Esophagus muscularis mucosa (tissue), 3 donors: ENCODE measurements around the gene TMEM140.

ENCODE experiments used
- POLR2A ChIP-seq: fragments of 450-650 bp; IDR thresholded peaks from one replicate; pipeline ENCODE4 v1.6.1; 2017; ENCODE audit warnings: antibody characterized with exemption, moderate library complexity, mild to moderate bottlenecking, low read depth
- TF ChIP-seq, protein P1 (sequence below), 3 experiments: fragments of 200-600 bp in 2 of 3; fragments of 450-650 bp in 1 of 3; sonication (generic) in 2 of 3; IDR thresholded peaks; one replicate each; pipeline ENCODE4 v1.5.1; 2017 to 2019; ENCODE audit warnings: antibody characterized with exemption in 3 of 3, mild to moderate bottlenecking in 2 of 3, moderate library complexity in 1 of 3

DNA sequence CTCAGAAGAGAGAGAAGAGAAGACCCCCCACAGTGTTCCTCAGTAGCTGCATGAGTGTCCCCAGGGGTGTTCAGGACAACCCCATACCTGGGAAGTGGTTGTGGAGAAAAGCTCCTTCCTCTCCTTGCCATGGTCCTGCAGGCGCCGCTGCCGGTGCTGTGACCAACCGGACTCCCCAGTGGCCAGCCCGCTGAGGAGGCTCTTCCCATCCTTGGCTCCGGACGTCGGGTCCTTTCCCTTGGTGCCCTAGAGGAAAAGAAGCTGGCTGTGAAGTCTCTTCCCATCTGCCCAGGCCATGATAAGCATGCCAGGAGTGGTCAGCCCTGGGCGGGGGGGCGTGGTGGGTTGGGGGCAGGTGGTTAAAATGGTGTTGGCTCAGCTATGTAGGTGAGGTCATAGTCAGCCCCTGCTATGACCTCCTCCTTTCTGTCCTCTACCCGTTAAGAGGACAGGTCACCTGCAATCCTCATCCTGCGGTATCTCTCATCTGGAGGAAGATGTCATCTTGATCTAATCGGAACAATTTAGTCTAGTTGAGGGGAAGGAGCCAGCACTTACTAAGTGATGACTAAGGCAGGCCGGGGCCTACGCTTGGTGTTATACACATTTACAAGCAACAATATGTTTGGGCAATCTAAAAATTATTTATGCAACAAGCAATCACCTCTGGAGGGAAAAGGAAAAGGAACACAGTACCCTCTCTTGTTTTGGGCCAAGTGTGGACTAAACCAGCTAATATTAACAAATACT is 50.2 kb downstream of the TMEM140 start:
- no peak for TF ChIP-seq POLR2A
- TF ChIP-seq, protein P1, sequence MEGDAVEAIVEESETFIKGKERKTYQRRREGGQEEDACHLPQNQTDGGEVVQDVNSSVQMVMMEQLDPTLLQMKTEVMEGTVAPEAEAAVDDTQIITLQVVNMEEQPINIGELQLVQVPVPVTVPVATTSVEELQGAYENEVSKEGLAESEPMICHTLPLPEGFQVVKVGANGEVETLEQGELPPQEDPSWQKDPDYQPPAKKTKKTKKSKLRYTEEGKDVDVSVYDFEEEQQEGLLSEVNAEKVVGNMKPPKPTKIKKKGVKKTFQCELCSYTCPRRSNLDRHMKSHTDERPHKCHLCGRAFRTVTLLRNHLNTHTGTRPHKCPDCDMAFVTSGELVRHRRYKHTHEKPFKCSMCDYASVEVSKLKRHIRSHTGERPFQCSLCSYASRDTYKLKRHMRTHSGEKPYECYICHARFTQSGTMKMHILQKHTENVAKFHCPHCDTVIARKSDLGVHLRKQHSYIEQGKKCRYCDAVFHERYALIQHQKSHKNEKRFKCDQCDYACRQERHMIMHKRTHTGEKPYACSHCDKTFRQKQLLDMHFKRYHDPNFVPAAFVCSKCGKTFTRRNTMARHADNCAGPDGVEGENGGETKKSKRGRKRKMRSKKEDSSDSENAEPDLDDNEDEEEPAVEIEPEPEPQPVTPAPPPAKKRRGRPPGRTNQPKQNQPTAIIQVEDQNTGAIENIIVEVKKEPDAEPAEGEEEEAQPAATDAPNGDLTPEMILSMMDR (IDR thresholded peaks at IDR 0.05) = no peak
